Osteoblast (primary cell): ENCODE data around the gene CFAP68. TPM values are rescaled to one million over a fixed set of nuclear protein-coding genes. Genes with fewer than 3 reads are reported as not detected.

Experiments
- DNase-seq: peaks from one replicate; pipeline ENCODE4 v3.0.0; 2011; ENCODE audit warnings: low spot score, mixed read lengths; ENCODE audit not compliant: insufficient read length; ENCODE audit errors: missing footprints
- H2AFZ ChIP-seq: 2 replicates; pipeline ENCODE4 v1.6.0; 2011; ENCODE audit warnings: mild to moderate bottlenecking, low read length
- H3K27ac ChIP-seq: 2 replicates; pipeline ENCODE4 v1.5.1; 2011; ENCODE audit warnings: mild to moderate bottlenecking, low read depth, low read length, moderate library complexity
- H3K27me3 ChIP-seq: 2 replicates; pipeline ENCODE4 v1.6.0; 2012; ENCODE audit warnings: mild to moderate bottlenecking, control low read depth, inconsistent platforms, low read length, moderate library complexity; ENCODE audit not compliant: insufficient read depth
- H3K36me3 ChIP-seq: 2 replicates; pipeline ENCODE4 v1.5.1; 2011; ENCODE audit warnings: mild to moderate bottlenecking, low read length, control low read depth, moderate library complexity; ENCODE audit not compliant: insufficient read depth
- H3K4me1 ChIP-seq: 2 replicates; pipeline ENCODE4 v1.5.1; 2011; ENCODE audit warnings: mild to moderate bottlenecking, low read length, control low read depth, moderate library complexity; ENCODE audit not compliant: insufficient read depth
- H3K4me2 ChIP-seq: 2 replicates; pipeline ENCODE4 v1.6.0; 2011; ENCODE audit warnings: mild to moderate bottlenecking, low read length; ENCODE audit not compliant: insufficient read depth
- H3K4me3 ChIP-seq: fragments of 200-600 bp; sonication (generic); 3 replicates; pipeline ENCODE4 v1.5.1; 2012; ENCODE audit warnings: mild to moderate bottlenecking, low read length, inconsistent platforms; ENCODE audit not compliant: insufficient read depth
- H3K79me2 ChIP-seq: 2 replicates; pipeline ENCODE4 v1.6.0; 2012; ENCODE audit warnings: mild to moderate bottlenecking, low read length, control low read depth, inconsistent platforms; ENCODE audit not compliant: insufficient read depth
- H3K9me3 ChIP-seq: 2 replicates; pipeline ENCODE4 v1.5.1; 2011; ENCODE audit warnings: low read depth, low read length, control low read depth
- H4K20me1 ChIP-seq: 2 replicates; pipeline ENCODE4 v1.6.0; 2012; ENCODE audit warnings: mild to moderate bottlenecking, low read length, control low read depth; ENCODE audit not compliant: insufficient read depth
- CTCF ChIP-seq: IDR thresholded peaks from 2 replicates; pipeline ENCODE4 v1.5.1; 2011; ENCODE audit warnings: mild to moderate bottlenecking, low read depth, low read length, moderate library complexity; ENCODE audit errors: extremely low read depth
- total RNA-seq: library from RNA; depleted of rRNA; stranded (reverse); fragments of >200 nt; gene quantifications from 2 replicates; pipeline ENCODE4 v1.2.3, GENCODE V29; 2012

CFAP68 gene
- total RNA-seq, 1 donor: 8.3 TPM

GRCh38 chr11:111870113-111870512 lies 9.2 kb upstream of the CFAP68 start:
- no peak overlapping the region for H2AFZ ChIP-seq
- no peak overlapping the region for H3K27ac ChIP-seq
- no peaks in the 10 kb centered on the region for H4K20me1 ChIP-seq
- H3K9me3 ChIP-seq: no peaks in the 10 kb centered on the region
- no peak for TF ChIP-seq CTCF
- H3K36me3 ChIP-seq: peaks cover 25% of the 10 kb centered on the region
- peaks cover 11% of the 10 kb centered on the region for H3K4me1 ChIP-seq
- H3K27me3 ChIP-seq: no peaks in the 10 kb centered on the region
- DNase-seq: no peak
- peaks cover 9% of the 10 kb centered on the region for H3K79me2 ChIP-seq
- H3K4me2 ChIP-seq: peak overlapping the region; percentile 88
- no peak overlapping the region for H3K4me3 ChIP-seq

- no peak for DNase-seq
- Histone ChIP-seq H3K4me1 (peaks cover 11% of the 10 kb centered on the region), H3K36me3 (peaks cover 22% of the 10 kb centered on the region), H2AFZ (peak overlapping the region; percentile 94), H3K27ac (peak overlapping the region; percentile 40), H3K27me3 (no peaks in the 10 kb centered on the region), H4K20me1 (no peaks in the 10 kb centered on the region), H3K4me2 (peak overlapping the region; percentile 88), H3K9me3 (no peaks in the 10 kb centered on the region), H3K79me2 (peaks cover 9% of the 10 kb centered on the region), H3K4me3 (peak overlapping the region; percentile 88)
- TF ChIP-seq CTCF: no peak
Measured at GRCh38 chr11:111870522-111870885, 8.8 kb upstream of the CFAP68 start.

GRCh38 chr11:111870886-111871692 lies 8.3 kb upstream of the CFAP68 start, which contains the start of gene ALG9:
ALG9 (minus strand) TSS chr11:111871581; CDS start chr11:111871482, 99 bp downstream.
- H3K36me3 ChIP-seq: peaks cover 19% of the 10 kb centered on the region
- peaks cover 9% of the 10 kb centered on the region for H3K79me2 ChIP-seq
- DNase-seq: peak; percentile 92
- H3K9me3 ChIP-seq: no peaks in the 10 kb centered on the region
- H3K27ac ChIP-seq: peak within 1 kb of the TSS; percentile 40
- peaks cover 11% of the 10 kb centered on the region for H3K4me1 ChIP-seq
- H3K4me2 ChIP-seq: peak within 1 kb of the TSS; percentile 88
- no peaks in the 10 kb centered on the region for H3K27me3 ChIP-seq
- peak within 1 kb of the TSS; percentile 88 for H3K4me3 ChIP-seq
- H4K20me1 ChIP-seq: no peaks in the 10 kb centered on the region
- peak; percentile 48 for TF ChIP-seq CTCF
- peak within 1 kb of the TSS; percentile 94 for H2AFZ ChIP-seq

- H3K9me3 ChIP-seq: no peaks in the 10 kb centered on the region
- H3K4me3 ChIP-seq: peak overlapping the region; percentile 88
- peak overlapping the region; percentile 40 for H3K27ac ChIP-seq
- no peaks in the 10 kb centered on the region for H4K20me1 ChIP-seq
- no peaks in the 10 kb centered on the region for H3K27me3 ChIP-seq
- H3K79me2 ChIP-seq: peaks cover 9% of the 10 kb centered on the region
- peaks cover 15% of the 10 kb centered on the region for H3K36me3 ChIP-seq
- peak overlapping the region; percentile 94 for H2AFZ ChIP-seq
- no peak for TF ChIP-seq CTCF
- DNase-seq: no peak
- peak overlapping the region; percentile 88 for H3K4me2 ChIP-seq
- peaks cover 11% of the 10 kb centered on the region for H3K4me1 ChIP-seq
Measured at GRCh38 chr11:111871693-111872161, 7.6 kb upstream of the CFAP68 start.
